Measurements from ENCODE around the gene ZFPM1. TPM values are rescaled to one million over a fixed set of nuclear protein-coding genes. Genes with fewer than 3 reads are reported as not detected.
A peak's percentile ranks its signal among the peaks of the same experiment; 100 is the strongest.

ZFPM1 gene
- total RNA-seq, 4 donors from 2014 or later = 4.2 to 9.3 (median 5.1) TPM

DNA sequence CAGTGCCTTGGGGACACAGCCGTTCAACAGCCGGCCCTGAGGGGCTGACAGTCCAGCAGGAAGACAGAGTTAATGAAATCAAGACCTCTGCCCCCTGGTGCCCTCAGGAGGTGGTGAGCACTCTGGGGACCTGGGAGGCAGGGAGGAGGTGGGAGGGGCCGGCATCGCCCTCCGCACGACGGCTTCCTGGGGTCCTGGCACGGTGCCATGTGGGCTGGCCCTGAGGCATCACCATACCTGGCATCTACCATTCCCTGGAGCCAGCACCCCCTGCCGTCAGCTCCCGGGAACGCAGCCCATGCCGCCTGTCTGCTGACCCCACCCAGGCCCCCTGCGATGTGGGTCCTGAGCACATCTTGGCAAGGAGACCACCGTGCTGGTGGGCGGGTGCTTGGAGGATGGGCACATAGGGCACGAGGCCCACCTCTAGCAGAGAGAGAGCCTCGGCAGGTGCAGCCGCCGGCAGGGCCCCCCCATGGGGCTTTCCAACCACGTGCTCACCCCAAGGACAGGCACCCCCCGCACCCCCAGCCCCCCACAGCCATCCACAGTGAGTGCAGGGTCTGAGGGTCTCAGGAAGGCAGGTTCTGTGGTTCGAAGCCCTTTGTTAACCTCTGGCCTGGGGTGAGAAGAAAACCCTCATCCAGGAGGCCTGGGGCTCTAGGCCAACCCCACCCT, 52.5 kb downstream of the ZFPM1 start:
- H3K27me3 ChIP-seq = no peaks in the 10 kb centered on the region
- no peaks in the 10 kb centered on the region for H3K9me3 ChIP-seq
- no peak overlapping the region for H3K27ac ChIP-seq
- H3K4me1 ChIP-seq = peaks cover 20% of the 10 kb centered on the region
- 75% methylated on average over 14 of the region's 22 CpGs for WGBS
- no peak for TF ChIP-seq POLR2A (IDR thresholded peaks at IDR 0.05)
- peak in 1 of 2 donors; percentile 46 for TF ChIP-seq CTCF (IDR thresholded peaks at IDR 0.05)
- H3K4me3 ChIP-seq = no peak overlapping the region
- DNase-seq (ENCODE audit: low spot score in 2 of 2) = no peak
- H3K36me3 ChIP-seq = no peaks in the 10 kb centered on the region

DNA sequence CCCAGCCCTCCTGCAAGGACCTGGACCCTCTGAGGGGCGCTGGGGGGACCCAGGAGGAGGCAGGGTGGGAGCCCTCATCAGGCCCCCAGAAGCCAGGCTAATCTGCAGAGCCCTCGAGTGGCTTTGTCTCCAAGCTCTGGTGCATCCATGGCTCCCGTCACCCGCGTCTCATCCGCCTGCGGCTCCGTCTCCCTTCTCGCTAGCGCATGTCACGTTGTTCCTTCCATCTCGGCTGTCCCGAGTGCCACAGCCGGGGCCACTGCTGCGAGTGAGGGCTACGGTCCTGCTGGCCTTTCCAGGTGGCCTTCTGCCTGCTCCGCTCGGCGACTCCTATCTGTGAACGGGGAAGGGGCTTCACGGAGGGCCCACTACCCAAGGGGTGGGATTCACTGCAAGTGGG, 53.6 kb downstream of the ZFPM1 start:
- H3K36me3 ChIP-seq = no peaks in the 10 kb centered on the region
- H3K4me3 ChIP-seq = no peak overlapping the region
- H3K27me3 ChIP-seq = no peaks in the 10 kb centered on the region
- no peaks in the 10 kb centered on the region for H3K9me3 ChIP-seq
- TF ChIP-seq CTCF (IDR thresholded peaks at IDR 0.05) = no peak
- TF ChIP-seq POLR2AphosphoS5 (IDR thresholded peaks at IDR 0.05) = no peak
- TF ChIP-seq EP300 (IDR thresholded peaks at IDR 0.05) = no peak
- no peak for TF ChIP-seq POLR2A (IDR thresholded peaks at IDR 0.05)
- no peak overlapping the region for H3K27ac ChIP-seq
- no peak for DNase-seq (ENCODE audit: low spot score in 2 of 2)
- 96% methylated on average over 21 of the region's 21 CpGs for WGBS
- H3K4me1 ChIP-seq = peaks cover 23% of the 10 kb centered on the region

GRCh38 chr16:88507231-88507743, 54.2 kb downstream of the ZFPM1 start:
- H3K36me3 ChIP-seq = no peaks in the 10 kb centered on the region
- no peaks in the 10 kb centered on the region for H3K9me3 ChIP-seq
- DNase-seq (ENCODE audit: low spot score in 2 of 2) = no peak
- 87% methylated on average over 3 of the region's 9 CpGs for WGBS
- peaks cover 23% of the 10 kb centered on the region for H3K4me1 ChIP-seq
- no peaks in the 10 kb centered on the region for H3K27me3 ChIP-seq
- TF ChIP-seq EP300 (IDR thresholded peaks at IDR 0.05) (no peak), CTCF (IDR thresholded peaks at IDR 0.05) (no peak), POLR2AphosphoS5 (IDR thresholded peaks at IDR 0.05) (no peak), POLR2A (IDR thresholded peaks at IDR 0.05) (no peak)
- H3K27ac ChIP-seq = no peak overlapping the region
- no peak overlapping the region for H3K4me3 ChIP-seq

DNA sequence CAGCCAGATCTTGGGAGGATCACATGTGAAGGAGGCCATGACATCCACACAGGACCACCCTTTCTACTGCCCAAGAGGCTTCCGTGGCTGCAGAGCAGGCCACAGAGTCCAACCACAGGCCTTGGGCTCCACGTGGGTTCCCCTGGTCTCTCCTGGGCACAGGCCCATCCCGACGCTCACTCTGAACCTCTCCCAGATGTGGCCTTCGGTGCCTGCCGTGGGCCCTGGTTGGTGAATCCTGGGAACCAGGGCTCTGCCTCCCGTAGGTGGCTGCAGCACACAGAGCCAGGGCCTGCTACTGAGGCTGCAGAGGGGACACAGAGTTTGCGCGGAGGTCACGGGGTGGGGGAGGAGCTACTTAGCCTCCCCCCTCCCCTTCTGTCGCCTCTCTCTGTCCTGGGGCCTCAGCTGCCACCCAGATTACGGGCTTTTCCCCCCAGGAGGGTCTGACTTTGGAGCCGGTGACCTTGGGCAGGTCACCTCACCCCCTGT, 55.3 kb downstream of the ZFPM1 start:
- no peaks in the 10 kb centered on the region for H3K9me3 ChIP-seq
- no peak for DNase-seq (ENCODE audit: low spot score in 2 of 2)
- no peak for TF ChIP-seq EP300 (IDR thresholded peaks at IDR 0.05)
- TF ChIP-seq CTCF (IDR thresholded peaks at IDR 0.05) = no peak
- no peak for TF ChIP-seq POLR2A (IDR thresholded peaks at IDR 0.05)
- no peak for TF ChIP-seq POLR2AphosphoS5 (IDR thresholded peaks at IDR 0.05)
- peaks cover 23% of the 10 kb centered on the region for H3K4me1 ChIP-seq
- no peak overlapping the region for H3K27ac ChIP-seq
- no peaks in the 10 kb centered on the region for H3K27me3 ChIP-seq
- H3K4me3 ChIP-seq = no peak overlapping the region
- no peaks in the 10 kb centered on the region for H3K36me3 ChIP-seq
- WGBS = 96% methylated on average over 6 of the region's 13 CpGs

DNA sequence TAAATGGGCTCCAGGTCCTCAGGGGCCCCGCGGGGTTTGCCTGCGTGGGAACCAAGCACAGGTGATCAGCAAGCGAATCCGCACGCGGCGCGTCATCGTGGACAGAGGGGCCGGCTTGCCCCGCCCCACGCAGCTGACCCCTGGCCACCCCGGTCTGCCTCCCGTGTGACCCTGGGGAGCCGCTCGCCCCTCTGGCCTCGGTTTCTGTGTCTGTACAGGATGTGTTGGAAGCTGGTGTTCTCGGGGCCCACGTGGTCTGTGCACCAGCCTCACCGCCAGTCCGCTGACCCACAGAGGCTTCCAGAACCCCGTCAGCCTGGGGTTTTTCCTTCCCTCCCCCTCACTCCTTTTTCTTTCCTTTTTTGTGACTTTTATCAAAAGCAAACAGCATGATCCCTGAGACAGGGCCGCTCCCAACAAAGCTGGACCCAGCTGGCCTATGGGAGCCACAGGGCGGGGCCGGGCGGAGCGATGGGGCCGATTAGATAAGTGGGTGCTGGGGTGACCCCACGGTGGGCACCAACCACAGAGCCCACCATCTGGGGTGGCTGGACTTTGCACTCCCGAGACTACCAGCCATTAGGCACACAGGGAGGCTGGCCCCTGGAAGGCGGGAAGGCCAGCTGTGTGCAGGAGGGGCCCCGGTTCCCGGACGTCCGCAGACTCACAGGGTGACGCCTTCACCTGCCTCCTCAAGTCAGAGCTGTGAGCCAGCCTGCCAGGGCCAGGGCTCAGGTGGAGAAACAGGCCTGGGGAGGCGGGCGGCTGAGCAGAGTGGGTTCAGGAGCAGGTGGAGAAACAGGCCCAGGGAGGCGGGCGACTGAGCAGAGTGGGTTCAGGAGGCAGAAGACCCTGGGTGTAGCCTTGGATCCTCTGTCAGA, 56.0 kb downstream of the ZFPM1 start:
- H3K27me3 ChIP-seq = no peaks in the 10 kb centered on the region
- H3K4me1 ChIP-seq = peaks cover 23% of the 10 kb centered on the region
- H3K36me3 ChIP-seq = no peaks in the 10 kb centered on the region
- TF ChIP-seq POLR2AphosphoS5 (IDR thresholded peaks at IDR 0.05) (no peak), CTCF (IDR thresholded peaks at IDR 0.05) (no peak), EP300 (IDR thresholded peaks at IDR 0.05) (no peak), POLR2A (IDR thresholded peaks at IDR 0.05) (no peak)
- DNase-seq (ENCODE audit: low spot score in 2 of 2) = no peak
- H3K9me3 ChIP-seq = no peaks in the 10 kb centered on the region
- H3K27ac ChIP-seq = no peak overlapping the region
- WGBS = 72% methylated on average over 21 of the region's 41 CpGs
- H3K4me3 ChIP-seq = peak overlapping the region; percentile 10

Data from suprapubic skin (tissue), 4 donors.